ENCODE results near the gene ABCA7.

Gene ABCA7

GRCh38 chr19:1007399-1008251 is 32.3 kb upstream of the ABCA7 start:
- TF ChIP-seq MAX (IDR thresholded peaks at IDR 0.05; ENCODE audit: low read depth, low read length) (no peak), MYC (IDR thresholded peaks at IDR 0.05; ENCODE audit: low read depth, low read length) (no peak), POLR2A (IDR thresholded peaks at IDR 0.05; ENCODE audit: extremely low read depth, insufficient read length) (no peak), CTCF (IDR thresholded peaks at IDR 0.05; ENCODE audit: low read depth, low read length) (no peak)
- DNase-seq (ENCODE audit: low read depth): no peak
- no peak overlapping the region for H3K4me3 ChIP-seq (ENCODE audit: low read depth, low read length)

GRCh38 chr19:1008268-1009040 is 31.5 kb upstream of the ABCA7 start:
- no peak for TF ChIP-seq CTCF (IDR thresholded peaks at IDR 0.05; ENCODE audit: low read depth, low read length)
- no peak for TF ChIP-seq MYC (IDR thresholded peaks at IDR 0.05; ENCODE audit: low read depth, low read length)
- no peak for TF ChIP-seq MAX (IDR thresholded peaks at IDR 0.05; ENCODE audit: low read depth, low read length)
- no peak for TF ChIP-seq POLR2A (IDR thresholded peaks at IDR 0.05; ENCODE audit: extremely low read depth, insufficient read length)
- H3K4me3 ChIP-seq (ENCODE audit: low read depth, low read length): no peak overlapping the region
- no peak for DNase-seq (ENCODE audit: low read depth)

GRCh38 chr19:1009041-1009980 is 30.6 kb upstream of the ABCA7 start:
- TF ChIP-seq MAX (IDR thresholded peaks at IDR 0.05; ENCODE audit: low read depth, low read length): no peak
- TF ChIP-seq MYC (IDR thresholded peaks at IDR 0.05; ENCODE audit: low read depth, low read length): no peak
- TF ChIP-seq POLR2A (IDR thresholded peaks at IDR 0.05; ENCODE audit: extremely low read depth, insufficient read length): no peak
- TF ChIP-seq CTCF (IDR thresholded peaks at IDR 0.05; ENCODE audit: low read depth, low read length): no peak
- H3K4me3 ChIP-seq (ENCODE audit: low read depth, low read length): no peak overlapping the region
- no peak for DNase-seq (ENCODE audit: low read depth)

DNA sequence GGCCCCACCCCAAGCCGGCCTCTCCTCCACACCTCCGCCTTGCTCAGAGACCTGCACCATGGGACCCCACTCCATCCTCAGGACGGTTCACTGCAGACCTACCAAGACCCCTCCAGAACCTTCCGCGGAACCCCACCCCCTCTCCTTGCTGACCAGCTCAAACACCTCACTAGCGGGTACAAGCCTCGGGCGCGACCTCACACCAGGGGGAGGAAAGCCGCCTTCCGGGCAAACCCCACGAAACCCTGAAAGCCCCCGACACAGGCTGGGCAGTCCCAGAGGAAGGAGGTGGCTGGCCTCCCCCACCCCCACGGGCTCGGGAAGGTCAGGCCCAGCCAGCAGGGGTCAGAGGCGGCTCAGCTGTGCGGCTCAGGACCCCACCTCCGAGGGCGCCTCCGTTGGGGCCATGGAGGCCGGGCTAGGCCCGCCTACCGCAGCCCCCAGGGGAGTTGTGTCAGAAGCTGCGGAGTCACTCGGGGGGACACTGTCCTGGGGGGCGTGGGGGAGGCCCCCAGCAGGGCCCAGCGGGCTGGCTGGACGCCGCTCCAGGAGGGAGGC is 29.8 kb upstream of the ABCA7 start:
- no peak for DNase-seq (ENCODE audit: low read depth)
- no peak overlapping the region for H3K4me3 ChIP-seq (ENCODE audit: low read depth, low read length)
- TF ChIP-seq POLR2A (IDR thresholded peaks at IDR 0.05; ENCODE audit: extremely low read depth, insufficient read length) (no peak), CTCF (IDR thresholded peaks at IDR 0.05; ENCODE audit: low read depth, low read length) (no peak), MYC (IDR thresholded peaks at IDR 0.05; ENCODE audit: low read depth, low read length) (no peak), MAX (IDR thresholded peaks at IDR 0.05; ENCODE audit: low read depth, low read length) (no peak)

Measured in NB4 (cell line).